Measurements from ENCODE around the gene POU5F1.

GRCh38 chr6:31140643-31141042, 29.8 kb downstream of the POU5F1 start:
- TF ChIP-seq CTCF (IDR thresholded peaks at IDR 0.05; ENCODE audit: poor library complexity, severe bottlenecking) (no peak), EP300 (conservative IDR thresholded peaks at IDR 0.05; ENCODE audit: poor library complexity, severe bottlenecking) (no peak)

Measured in neural cell (in vitro differentiated cells).